NCI-H2227 (cell line): ENCODE data around the gene ING1.
A peak's percentile ranks its signal among the peaks of the same experiment; 100 is the strongest.
"Not testable (repeated sequence)": the region's sequence is repeated elsewhere in the genome, so short reads cannot be mapped to it uniquely, and the experiment has no call there.

ENCODE experiments used
- DNase-seq: peaks from one replicate; lab custom pipeline; 2025; ENCODE audit not compliant: unreplicated experiment; lab: John Stamatoyannopoulos, UW

The ING1 gene

DNA sequence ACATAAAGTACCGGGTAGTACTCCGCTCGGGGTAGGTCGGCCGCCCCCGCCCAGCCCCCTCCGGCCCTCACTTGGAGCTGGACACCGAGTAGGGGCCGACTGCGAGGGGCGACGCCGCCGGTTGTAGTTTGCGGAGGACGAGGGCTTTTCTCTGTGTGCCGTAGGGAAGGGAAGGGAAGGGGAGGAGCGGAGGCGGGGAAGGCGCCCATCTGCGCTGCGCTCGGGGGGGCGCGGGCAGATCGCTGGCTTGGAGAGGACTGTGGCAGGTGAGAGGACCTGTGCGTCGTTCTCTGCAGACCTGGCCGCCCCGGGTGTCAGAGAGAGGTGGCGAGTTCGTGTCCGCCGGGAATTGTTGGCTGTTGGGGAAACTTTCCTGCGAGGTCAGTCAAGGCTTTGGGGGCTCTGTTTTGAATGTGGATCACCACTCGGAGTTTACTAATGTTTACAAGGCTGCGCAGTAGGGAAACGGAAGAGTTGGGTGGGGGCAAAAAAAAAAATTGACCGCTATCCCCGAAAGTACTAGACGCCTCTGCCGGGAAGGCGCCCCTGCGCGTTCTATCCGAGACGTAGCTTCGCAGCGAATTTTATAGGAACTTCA lies 1.4 kb downstream of the ING1 start:
- DNase-seq: peak; percentile 61

- DNase-seq: peak; percentile 100
These were observed 2.1 kb downstream of the ING1 start for GRCh38 chr13:110715395-110716246.

- no peak for DNase-seq
These were observed 2.7 kb downstream of the ING1 start for GRCh38 chr13:110716247-110716515.

DNA sequence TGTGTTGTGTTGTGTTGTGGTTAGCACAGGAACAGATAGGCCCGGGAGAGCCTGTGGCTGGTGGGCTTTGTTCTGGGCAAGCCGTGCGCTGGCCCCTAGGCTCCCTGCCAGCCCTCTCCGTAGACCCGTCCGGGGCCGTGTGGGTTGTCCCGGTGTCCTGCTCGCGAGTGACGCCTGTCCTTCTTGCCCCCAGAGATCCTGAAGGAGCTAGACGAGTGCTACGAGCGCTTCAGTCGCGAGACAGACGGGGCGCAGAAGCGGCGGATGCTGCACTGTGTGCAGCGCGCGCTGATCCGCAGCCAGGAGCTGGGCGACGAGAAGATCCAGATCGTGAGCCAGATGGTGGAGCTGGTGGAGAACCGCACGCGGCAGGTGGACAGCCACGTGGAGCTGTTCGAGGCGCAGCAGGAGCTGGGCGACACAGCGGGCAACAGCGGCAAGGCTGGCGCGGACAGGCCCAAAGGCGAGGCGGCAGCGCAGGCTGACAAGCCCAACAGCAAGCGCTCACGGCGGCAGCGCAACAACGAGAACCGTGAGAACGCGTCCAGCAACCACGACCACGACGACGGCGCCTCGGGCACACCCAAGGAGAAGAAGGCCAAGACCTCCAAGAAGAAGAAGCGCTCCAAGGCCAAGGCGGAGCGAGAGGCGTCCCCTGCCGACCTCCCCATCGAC lies 5.7 kb downstream of the ING1 start:
- DNase-seq: no peak

- DNase-seq: no peak
These were observed 9.5 kb downstream of the ING1 start for GRCh38 chr13:110722971-110723370.

DNA sequence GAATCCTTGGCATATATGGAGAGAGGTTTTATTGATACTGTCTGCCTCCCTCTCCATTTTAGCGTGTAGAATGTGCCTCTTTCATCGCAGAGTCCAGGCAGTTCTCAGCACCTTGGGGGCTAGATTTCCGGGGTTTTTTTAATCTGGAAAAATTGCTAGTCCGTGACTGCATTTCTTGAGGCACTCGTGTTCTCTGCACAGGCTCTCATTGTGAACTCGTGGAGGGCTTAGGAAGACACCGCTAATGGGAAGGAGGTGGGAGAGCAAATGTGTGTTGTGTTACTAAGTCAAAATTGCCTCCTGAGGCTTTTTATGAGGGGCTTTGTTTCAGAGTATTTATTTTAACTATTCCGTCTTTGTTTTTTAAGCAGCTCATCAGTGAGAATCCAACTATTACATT lies 10.1 kb downstream of the ING1 start:
- DNase-seq: no peak

GRCh38 chr13:110726153-110726552 lies 12.7 kb downstream of the ING1 start:
- DNase-seq: not testable (repeated sequence)

GRCh38 chr13:110726726-110727125 lies 13.2 kb downstream of the ING1 start:
- no peak for DNase-seq

DNA sequence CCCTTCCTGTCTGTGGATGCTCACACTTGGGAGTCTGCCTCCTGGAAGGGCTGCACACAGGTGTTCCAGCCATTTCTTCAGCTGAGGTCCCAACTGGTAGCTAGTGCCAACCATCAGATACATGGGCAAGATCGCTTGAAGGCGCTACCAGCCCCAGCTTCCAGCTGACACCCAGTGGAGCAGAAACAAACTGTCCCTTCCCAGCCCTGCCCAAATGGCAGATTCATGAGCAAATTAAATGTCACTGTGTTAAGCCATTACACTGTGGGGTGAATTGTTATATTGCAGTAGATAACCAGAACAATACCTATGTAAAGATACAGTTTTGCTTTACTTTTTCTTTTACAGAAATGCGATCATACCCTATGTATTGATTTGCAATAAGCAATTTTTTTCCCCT lies 17.6 kb downstream of the ING1 start:
- DNase-seq: no peak

DNA sequence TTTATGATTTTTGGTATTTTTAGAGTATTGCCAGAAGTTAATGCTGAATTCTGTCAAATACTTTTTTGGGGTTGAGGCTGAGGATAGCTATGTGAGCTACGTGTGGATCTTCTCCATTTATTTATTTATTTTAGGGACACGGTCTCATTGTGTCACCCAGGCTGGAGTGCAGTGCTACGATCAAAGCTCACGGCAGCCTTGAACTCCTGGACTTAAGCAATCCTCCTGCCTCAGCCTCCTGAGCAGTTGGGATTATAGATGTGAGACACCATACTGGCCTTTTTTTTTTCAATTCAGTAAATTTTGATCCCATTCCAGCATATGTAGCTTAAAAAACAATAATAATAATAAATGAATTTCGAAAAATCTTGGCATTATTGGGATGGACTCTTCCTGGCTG lies 21.1 kb downstream of the ING1 start:
- DNase-seq: no peak

DNA sequence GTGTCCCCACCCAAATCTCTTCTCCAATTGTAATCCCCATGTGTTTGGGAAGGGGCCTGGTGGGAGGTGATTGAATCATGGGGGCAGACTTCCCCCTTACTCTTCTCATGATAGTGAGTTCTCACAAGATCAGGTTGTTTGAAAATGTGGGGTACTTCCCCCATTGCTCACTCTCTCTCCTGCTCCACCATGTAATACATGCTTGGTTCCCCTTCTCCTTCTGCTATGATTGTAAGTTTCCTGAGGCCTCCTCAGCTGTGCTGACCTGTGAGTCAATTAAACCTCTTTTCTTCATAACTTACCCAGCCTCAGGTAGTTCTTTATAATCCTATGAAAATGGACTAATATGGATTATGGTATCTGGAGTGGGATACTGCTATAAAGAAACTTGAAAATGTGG lies 24.1 kb downstream of the ING1 start:
- no peak for DNase-seq

DNA sequence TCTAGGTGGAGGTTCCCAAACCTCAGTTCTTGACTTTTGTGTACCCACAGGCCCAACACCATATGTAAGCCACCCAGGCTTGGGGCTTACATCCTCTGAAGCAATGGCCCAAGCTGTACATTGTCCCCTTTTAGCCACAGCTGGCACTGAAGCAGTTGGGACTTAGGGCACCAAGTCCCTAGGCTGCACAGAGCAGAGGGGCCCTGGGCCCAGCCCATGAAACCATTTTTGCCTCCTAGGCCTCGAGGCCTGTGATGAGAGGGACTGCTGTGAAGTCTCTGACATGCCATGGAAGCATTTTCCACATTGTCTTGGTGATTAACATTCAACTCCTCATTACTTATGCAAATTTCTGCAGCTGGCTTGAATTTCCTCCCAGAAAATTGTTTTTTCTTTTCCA lies 30.2 kb downstream of the ING1 start:
- no peak for DNase-seq

DNA sequence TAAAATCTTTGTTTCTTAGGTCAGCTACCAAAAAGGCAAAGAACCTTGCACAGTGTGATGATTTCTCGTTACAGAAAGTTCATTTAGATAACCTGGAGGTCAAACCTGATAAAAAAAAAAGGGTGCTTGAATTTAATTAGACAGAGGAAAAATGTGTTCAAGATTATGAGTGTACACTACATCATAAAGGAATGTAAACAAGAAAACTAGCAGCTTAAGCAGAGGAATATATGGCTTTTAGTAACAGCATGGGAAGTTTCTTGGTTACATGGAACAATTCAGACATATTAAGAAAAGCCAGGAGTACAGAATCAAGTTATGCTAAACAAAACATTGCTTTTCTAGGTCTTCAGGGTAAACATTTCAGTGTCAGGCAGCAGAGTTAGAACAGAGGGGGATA lies 32.9 kb downstream of the ING1 start:
- no peak for DNase-seq

- DNase-seq: no peak
These were observed 34.8 kb downstream of the ING1 start for GRCh38 chr13:110748271-110748670.

GRCh38 chr13:110756219-110756631 lies 42.7 kb downstream of the ING1 start:
- no peak for DNase-seq

DNA sequence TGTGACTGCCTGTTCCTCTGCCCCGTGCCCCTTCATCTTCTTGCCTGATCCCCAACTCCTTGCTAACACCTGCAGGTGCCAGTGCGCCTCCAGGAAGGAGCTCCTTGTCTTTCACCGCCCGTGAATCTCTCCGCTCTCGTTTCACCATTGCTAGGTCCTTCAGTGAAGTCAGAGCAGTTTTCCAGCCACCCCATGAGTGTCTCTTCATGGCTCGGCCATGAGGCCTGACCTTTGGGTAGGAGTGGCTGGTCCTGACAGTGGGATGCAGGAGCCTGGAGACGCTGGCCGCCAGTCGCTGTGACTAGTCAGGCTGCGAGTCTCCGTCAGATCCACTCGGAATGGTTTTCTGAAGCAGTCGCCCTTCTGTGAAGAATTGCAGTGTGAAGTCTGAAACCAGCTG lies 43.8 kb downstream of the ING1 start:
- DNase-seq: no peak

DNA sequence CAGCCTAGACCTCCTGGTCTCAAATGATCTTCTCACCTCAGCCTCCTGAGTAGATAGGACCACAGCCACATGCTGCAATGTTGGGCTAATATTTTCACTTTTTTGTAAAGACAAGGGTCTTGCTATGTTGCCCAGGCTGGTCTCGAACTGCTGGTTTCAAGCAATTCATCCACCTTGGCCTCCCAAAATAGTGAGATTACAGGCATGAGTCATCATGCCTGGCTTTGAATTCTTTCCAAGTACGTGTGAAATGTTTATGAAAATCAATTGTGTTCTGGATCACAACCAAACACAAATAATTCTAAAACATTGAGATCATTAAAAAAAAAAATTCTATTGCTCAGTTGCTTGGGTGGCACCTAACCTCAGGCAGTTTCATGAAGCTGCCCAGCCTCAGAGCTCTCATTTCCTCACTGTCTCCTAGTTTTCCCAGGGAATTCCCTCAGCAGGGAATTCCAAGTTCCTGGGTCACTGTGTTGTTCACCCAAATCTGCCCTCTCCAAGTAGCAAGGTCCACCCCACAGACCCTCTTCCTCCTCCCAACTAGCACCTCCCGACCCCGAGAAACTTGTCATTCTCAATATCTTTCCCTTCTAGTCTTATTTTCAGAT lies 44.8 kb downstream of the ING1 start:
- no peak for DNase-seq

GRCh38 chr13:110759710-110760109 lies 46.2 kb downstream of the ING1 start:
- no peak for DNase-seq

- no peak for DNase-seq
These were observed 47.1 kb downstream of the ING1 start for GRCh38 chr13:110760611-110761010.

DNA sequence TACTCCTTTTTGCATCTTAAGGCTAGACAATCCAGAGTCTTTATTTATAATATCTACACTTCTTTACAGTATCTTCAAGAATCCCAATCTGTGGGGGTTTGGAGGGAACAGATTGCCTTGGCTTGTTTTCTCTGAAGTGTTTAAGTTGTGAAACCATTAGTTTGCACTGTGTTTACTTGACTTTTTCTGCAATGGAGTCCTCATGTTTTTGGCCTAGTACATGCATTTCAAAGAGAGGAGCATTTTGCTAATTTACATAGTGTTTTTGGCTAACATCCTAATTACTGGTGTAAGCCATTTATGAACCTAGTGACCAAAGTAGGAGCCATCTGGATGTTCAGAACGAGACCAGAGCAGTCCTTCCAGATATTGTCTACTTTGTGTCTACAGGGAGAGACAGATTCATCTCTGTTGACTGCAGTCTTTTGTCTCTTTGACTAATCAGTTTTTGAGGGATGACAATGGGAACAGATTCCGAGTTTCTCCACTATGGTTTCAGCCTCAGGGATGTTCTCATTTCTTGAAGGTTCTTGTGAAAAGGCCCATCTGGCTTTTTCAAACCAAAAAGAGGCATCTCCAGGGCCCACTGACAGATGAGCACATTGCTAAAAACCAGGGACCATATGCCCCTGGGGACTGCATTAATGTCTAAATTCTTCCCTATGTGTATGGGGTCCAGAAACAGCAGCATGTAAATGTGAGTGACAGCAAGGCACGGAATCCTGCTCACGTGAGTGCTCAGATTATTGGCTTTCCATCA lies 53.4 kb downstream of the ING1 start:
- no peak for DNase-seq

- DNase-seq: no peak
These were observed 54.0 kb downstream of the ING1 start for GRCh38 chr13:110767476-110767875.
